Adrenal gland (tissue), 5 donors: ENCODE data around the gene NAALADL2.

Experiments used
- CTCF ChIP-seq, 6 experiments: fragments of 450-650 bp in 4 of 6; fragments of 200-600 bp in 2 of 6; sonication (generic) in 1 of 6; IDR thresholded peaks; 1 replicate in 5 of 6; 2 replicates in 1 of 6; pipeline versions ENCODE4 v1.5.1 to v1.8.0; 2016 to 2021; ENCODE audit warnings: antibody characterized with exemption in 6 of 6, mild to moderate bottlenecking in 2 of 6, moderate library complexity in 1 of 6
- POLR2A ChIP-seq, 2 donors: fragments of 450-650 bp; IDR thresholded peaks; one replicate each; pipeline ENCODE4 v1.6.1; 2017; ENCODE audit warnings: antibody characterized with exemption in 2 of 2, mild to moderate bottlenecking in 2 of 2, moderate library complexity in 1 of 2
- donor health status: DM: no; HTN: no; CAD: no.

- TF ChIP-seq POLR2A (IDR thresholded peaks at IDR 0.05): no peak
- no peak for TF ChIP-seq CTCF (IDR thresholded peaks at IDR 0.05)
Measured at GRCh38 chr3:175792245-175792644, 933.1 kb downstream of the NAALADL2 start.
